Measurements from ENCODE around the gene BRCA2. TPM values are rescaled to one million over a fixed set of nuclear protein-coding genes. Genes with fewer than 3 reads are reported as not detected.

Gene BRCA2
- total RNA-seq, 1 donor from 2014 or later = 3.9 TPM

DNA sequence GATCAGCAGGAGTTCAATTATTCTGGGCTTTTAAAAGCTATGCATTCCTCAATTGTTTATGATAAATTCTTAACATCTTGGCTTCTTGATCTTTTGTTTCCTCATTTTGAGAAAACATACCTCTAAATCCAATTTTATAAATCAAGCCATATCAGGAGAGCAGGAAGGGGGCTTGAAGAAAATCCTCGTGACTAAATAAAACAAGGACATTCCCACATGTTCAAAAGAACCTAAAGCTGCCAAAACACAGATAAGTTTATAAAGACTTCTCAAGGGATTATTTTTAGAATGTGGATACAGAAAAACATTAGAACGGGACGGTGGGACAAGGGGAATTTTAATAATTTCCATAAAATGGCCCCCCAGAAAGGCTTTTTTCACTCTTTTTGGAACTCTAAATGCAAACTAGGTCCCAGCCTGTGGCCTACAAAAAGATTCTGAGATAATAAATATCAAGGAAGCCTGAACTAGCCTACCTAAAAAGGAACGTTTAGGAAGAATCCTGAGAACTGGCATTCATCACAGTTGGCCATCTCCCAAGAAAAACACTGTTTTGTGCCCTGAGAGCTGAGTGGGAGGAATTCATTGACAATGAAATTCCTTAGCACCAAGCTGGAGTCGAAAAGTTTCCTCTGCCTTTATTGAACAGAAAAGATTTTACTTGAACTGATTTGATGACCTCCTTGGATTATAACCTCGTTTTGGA is 30.2 kb upstream of the BRCA2 start:
- Histone ChIP-seq H3K27ac (peak overlapping the region; percentile 53), H3K36me3 (peaks cover 0 to 6% of the 10 kb centered on the region in 2 donors), H3K4me3 (no peak overlapping the region), H3K4me1 (no peaks in the 10 kb centered on the region), H3K9me3 (no peaks in the 10 kb centered on the region), H3K27me3 (no peaks in the 10 kb centered on the region)
- no peak for DNase-seq (ENCODE audit: extremely low spot score in 2 of 2)
- TF ChIP-seq POLR2A (IDR thresholded peaks at IDR 0.05) (no peak), POLR2AphosphoS5 (IDR thresholded peaks at IDR 0.05; ENCODE audit: insufficient read depth in 1 of 2, low read depth in 1 of 2) (peak in 1 of 2 donors; percentile 81)
- intact Hi-C loops (cut with DNase I) = no loop called here

GRCh38 chr13:32285633-32285965 is 29.7 kb upstream of the BRCA2 start:
- peak overlapping the region; percentile 53 for H3K27ac ChIP-seq
- no peaks in the 10 kb centered on the region for H3K27me3 ChIP-seq
- TF ChIP-seq POLR2AphosphoS5 (IDR thresholded peaks at IDR 0.05; ENCODE audit: insufficient read depth in 1 of 2, low read depth in 1 of 2) (no peak), POLR2A (IDR thresholded peaks at IDR 0.05) (no peak), CTCF (IDR thresholded peaks at IDR 0.05) (no peak)
- no peak overlapping the region for H3K4me3 ChIP-seq
- H3K9me3 ChIP-seq = no peaks in the 10 kb centered on the region
- intact Hi-C loops (cut with DNase I) = no loop called here
- no peak for DNase-seq (ENCODE audit: extremely low spot score in 2 of 2)
- H3K36me3 ChIP-seq = peaks cover 0 to 6% of the 10 kb centered on the region in 2 donors
- no peaks in the 10 kb centered on the region for H3K4me1 ChIP-seq

DNA sequence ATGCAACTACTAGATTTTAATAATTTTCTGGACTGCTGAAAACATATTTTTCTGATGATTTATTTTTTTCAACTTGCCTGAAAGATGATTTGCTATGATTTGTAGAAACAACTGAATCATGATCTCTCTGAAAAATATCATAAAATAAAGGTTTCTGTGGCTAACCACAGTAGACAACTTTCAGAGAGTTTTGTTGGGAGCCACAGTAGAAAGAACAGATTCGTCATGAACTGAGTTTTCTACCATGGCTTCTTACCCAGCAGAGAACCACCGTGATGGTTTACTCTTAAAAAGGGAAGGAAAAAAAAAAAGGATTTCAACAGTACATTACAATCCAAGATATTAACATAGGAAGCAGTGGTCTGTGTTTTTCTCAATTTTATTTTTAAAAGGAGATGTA is 18.1 kb upstream of the BRCA2 start:
- Histone ChIP-seq H3K4me1 (no peaks in the 10 kb centered on the region), H3K9me3 (no peaks in the 10 kb centered on the region), H3K4me3 (no peak overlapping the region), H3K27me3 (no peaks in the 10 kb centered on the region), H3K27ac (no peak overlapping the region), H3K36me3 (no peaks in the 10 kb centered on the region)
- no peak for DNase-seq (ENCODE audit: extremely low spot score in 2 of 2)
- no peak for TF ChIP-seq CTCF (IDR thresholded peaks at IDR 0.05)
- no peak for TF ChIP-seq POLR2A (IDR thresholded peaks at IDR 0.05)
- TF ChIP-seq POLR2AphosphoS5 (IDR thresholded peaks at IDR 0.05; ENCODE audit: insufficient read depth in 1 of 2, low read depth in 1 of 2) = no peak
- intact Hi-C loops (cut with DNase I) = no loop called here

- Histone ChIP-seq H3K27ac (no peak overlapping the region), H3K36me3 (no peaks in the 10 kb centered on the region), H3K4me3 (no peak overlapping the region), H3K27me3 (no peaks in the 10 kb centered on the region), H3K9me3 (no peaks in the 10 kb centered on the region), H3K4me1 (no peaks in the 10 kb centered on the region)
- intact Hi-C loops (cut with DNase I) = no loop called here
- TF ChIP-seq POLR2AphosphoS5 (IDR thresholded peaks at IDR 0.05; ENCODE audit: insufficient read depth in 1 of 2, low read depth in 1 of 2) = no peak
- no peak for TF ChIP-seq POLR2A (IDR thresholded peaks at IDR 0.05)
- no peak for TF ChIP-seq CTCF (IDR thresholded peaks at IDR 0.05)
- no peak for DNase-seq (ENCODE audit: extremely low spot score in 2 of 2)
Measured at GRCh38 chr13:32298695-32299094, 16.6 kb upstream of the BRCA2 start.

DNA sequence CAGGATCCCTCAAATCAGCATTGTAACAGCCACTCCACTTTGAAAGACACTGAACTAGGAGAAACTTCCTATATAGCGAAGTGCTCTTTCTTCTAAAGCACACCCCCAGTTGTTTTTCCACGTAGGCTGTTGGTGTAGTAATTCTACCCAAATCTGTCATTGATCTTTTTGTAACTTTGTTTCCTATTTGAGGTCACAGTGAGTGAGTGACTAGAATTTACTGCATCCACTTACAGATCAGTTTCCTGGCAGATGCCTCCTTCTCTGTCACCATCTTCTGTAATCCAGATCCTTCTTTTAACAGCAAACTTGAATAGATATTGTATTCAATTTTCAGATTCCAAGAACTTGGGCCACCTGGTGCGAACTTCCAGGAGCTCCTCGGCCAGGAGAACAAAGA is 15.4 kb upstream of the BRCA2 start:
- no peaks in the 10 kb centered on the region for H3K4me1 ChIP-seq
- TF ChIP-seq POLR2AphosphoS5 (IDR thresholded peaks at IDR 0.05; ENCODE audit: insufficient read depth in 1 of 2, low read depth in 1 of 2) = no peak
- TF ChIP-seq CTCF (IDR thresholded peaks at IDR 0.05) = no peak
- no peak for TF ChIP-seq POLR2A (IDR thresholded peaks at IDR 0.05)
- no peak overlapping the region for H3K27ac ChIP-seq
- no peak for DNase-seq (ENCODE audit: extremely low spot score in 2 of 2)
- H3K9me3 ChIP-seq = no peaks in the 10 kb centered on the region
- intact Hi-C loops (cut with DNase I) = no loop called here
- H3K36me3 ChIP-seq = no peaks in the 10 kb centered on the region
- no peak overlapping the region for H3K4me3 ChIP-seq
- no peaks in the 10 kb centered on the region for H3K27me3 ChIP-seq

Measured in vagina (tissue), 2 donors.